ENCODE measurements around the gene MYO3B.
"Not testable (repeated sequence)": the region's sequence is repeated elsewhere in the genome, so short reads cannot be mapped to it uniquely, and the experiment has no call there.

MYO3B gene

DNA sequence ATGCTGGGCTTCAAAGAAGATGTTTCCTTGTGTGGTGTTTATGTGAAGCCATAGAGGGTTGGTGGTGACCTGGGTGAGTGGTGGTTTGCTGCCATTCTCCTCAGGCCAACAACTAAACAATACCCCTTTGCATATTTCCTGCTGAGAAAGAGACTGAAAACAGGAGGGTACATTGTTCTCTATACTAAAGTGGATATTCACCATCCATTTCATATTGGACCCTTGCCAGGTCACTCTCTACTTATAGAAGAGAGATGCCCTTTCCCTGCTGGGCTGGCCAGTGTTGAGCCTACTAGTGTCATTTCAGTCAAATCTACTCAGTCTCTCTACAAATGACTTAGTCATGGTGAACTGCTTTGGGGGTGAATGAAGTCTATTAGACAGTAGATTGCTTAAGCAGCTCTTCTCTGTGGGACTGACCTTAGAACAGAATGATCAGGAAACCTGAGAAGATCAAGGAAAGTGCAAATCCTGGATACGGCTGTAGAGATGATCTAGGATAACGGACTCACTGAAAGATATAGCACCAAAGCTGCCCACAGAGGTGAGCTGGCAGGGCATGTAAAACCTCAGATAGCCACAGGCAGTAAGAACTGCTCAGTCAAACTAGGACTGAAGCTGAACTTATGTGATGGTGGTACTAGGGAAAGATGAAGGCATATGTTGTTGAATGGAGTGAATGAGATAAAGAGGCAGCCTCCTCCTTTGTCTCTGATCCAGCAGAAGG is 154.9 kb downstream of the MYO3B start:
- in situ Hi-C loops (cut with MboI; ENCODE audit: low sequenced_read_pairs): no loop called here

DNA sequence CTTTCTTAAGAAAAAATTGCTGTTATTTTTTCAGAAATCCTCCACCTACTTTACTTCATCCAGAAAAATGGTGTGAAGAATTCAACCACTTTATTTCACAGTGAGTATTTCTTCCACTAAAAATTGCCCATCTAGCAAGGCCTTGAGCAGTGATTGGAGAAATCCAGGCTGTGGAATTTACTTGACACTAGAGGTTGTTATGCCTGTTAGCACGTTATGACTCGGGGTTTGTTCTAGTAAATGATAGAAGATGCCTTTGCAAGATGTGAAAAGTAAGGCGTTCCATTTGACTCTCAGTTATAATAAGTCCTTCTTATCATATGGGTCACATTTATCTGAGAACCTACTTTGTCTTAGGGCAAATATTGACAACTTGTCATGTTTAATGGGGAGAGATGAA is 157.4 kb downstream of the MYO3B start:
- in situ Hi-C loops (cut with MboI; ENCODE audit: low sequenced_read_pairs): no loop called here

DNA sequence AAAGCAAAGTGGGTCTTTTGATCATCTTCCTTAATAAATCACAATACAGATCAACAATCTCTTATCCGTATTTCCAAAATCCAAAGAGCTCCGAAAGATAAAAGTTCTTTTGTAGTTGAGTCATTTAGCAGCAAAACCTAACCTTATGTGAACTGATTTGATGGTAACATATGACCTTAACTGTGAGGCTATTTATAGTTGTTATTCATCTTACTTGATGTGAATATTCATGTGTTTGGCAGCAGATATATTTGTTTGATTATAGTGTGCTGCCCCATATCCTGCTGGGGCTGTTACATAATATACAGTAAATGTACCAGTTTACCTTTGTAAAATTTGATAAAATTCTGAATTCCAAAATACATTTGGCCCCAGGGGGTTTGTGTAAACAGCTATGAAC is 158.5 kb downstream of the MYO3B start:
- in situ Hi-C loops (cut with MboI; ENCODE audit: low sequenced_read_pairs): no loop called here

DNA sequence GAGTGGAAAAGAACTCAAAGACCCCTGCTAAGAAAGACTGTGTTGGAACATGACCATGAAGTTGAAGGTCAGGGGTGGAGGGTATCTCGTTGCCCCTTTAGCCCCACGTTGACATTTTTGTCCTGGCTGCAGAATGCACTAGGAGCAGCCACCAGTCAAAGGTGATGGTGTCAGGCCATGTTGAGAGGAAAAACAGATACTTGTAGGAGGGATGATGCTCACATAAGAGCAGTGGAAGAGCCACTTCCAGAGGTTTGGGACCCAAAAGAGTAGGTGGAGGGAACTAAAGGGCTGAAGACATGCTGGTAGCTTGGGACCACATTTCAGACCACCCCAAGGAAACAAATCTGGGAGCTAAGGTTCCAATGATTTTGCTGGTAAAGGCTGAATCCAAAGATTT is 159.0 kb downstream of the MYO3B start:
- in situ Hi-C loops (cut with MboI; ENCODE audit: low sequenced_read_pairs): no loop called here

DNA sequence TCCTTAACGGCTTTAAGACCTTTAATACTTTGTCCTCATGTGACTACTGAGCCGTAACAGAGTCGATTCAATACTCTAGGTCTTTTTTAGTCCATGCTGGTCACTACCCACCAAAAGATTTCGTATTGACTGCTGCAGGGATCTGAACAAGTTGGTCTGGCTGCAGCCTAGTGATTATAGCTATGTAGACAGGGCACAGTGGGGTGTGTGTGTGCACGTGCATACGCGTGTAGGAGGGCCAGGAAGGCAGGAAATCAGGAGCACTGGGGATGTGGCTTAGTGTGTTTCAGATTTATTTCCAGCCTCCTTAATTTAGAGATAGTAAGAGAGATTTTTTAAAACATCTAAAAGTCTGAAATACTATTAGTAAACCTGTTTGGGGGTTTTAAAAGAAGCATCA is 161.4 kb downstream of the MYO3B start:
- in situ Hi-C loops (cut with MboI; ENCODE audit: low sequenced_read_pairs): no loop called here

DNA sequence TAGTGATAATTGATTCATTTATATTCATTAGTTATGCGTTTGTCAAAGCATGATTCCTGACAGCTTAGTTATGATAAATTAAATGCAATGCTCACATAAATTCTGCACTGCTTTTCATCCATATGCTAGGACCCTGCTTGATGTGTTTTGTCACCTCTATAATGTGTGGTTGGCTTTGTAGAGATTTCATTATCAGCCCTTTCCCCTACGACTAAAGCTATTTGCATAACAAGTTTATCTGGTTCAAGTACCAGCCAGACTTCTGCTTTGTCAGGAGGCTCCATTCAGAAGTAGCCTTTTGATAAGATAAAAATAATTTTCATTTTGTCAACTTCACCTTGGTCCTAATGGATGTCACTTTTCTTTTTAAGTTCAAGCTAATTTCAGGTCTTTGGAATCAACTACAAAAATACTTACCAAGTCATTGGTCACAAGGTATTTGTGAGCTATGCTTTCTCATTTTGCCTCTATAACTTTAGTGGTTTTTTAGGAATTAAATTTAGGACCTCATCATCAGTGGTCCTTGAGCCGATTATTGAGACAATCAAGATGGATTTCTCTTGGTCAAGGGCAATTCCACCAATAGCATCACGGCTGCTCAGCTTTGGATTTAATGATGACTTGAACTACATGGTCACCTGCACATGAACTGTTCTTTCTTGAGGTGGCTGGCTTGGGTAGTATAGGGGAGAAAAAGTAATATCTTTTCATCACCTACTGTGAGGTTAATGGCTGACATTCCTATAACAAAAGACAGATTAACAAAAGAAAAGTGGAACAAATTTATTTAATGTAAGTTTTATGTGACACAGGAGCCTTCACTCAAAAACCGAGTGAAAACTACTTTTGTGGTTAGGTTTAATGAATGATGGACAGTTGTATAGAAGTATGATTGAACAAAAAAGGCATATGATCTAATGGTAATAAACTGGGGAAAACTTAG is 162.1 kb downstream of the MYO3B start:
- in situ Hi-C loops (cut with MboI; ENCODE audit: low sequenced_read_pairs): no loop called here

DNA sequence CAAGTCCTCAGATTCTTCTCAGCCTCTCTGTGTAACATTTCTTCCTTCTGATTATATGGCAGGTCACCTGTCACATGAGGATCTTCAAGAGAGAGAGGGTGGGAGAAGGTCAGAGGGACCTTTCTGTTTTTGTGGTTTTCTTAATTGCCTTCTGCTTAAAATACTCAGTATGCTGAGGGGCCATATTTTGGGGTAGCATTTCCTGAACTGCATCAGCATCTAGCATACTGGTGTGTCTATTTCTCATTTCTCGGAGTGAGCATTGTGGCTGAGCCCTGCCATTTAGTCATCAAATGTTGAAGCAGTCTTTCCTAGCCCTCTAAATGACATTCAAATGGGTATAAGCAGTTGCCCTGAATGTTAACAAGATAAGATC is 162.7 kb downstream of the MYO3B start:
- in situ Hi-C loops (cut with MboI; ENCODE audit: low sequenced_read_pairs): no loop called here

DNA sequence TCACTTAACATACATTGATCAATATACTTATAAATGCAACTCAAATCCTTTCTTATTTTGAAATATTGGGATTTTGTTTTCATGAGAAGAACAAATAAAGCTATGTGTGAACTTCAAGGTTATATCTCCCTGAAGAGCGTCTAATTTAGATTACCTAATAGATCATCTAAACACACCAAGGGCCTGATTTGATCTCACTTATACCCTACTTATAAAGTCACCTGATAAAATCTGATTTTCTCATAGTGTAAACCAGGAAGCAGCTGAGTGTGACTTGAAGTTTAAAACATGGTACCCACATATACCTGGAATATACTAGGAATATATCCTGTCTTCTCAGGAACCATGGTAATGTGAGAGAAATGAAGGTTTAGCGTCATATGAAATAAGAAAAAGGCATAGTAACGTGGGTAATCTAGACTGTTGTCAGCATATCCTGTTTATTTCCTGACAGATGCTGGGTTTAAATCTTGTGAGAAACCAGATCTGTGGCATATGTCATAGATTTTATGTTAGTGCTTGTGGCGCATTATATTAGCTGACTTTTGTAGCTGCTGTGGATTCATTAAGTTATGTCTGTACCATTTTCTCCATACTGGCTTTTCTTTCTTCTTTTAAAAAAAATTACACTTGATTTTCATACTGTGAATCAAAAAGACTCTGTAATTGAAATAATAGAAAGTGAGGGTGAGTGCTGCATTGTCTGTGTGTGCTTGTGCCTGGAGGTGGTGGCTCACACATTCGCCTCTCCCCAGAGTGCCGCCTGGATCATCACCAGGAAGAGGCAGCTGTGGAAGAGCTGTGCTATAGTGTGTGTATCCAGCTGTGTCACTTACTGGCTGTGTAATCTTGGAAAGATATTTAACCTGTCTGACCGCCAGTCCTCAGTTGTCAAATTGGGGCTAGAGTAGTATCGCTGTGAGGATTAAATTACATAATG is 164.0 kb downstream of the MYO3B start:
- in situ Hi-C loops (cut with MboI; ENCODE audit: low sequenced_read_pairs): no loop called here

DNA sequence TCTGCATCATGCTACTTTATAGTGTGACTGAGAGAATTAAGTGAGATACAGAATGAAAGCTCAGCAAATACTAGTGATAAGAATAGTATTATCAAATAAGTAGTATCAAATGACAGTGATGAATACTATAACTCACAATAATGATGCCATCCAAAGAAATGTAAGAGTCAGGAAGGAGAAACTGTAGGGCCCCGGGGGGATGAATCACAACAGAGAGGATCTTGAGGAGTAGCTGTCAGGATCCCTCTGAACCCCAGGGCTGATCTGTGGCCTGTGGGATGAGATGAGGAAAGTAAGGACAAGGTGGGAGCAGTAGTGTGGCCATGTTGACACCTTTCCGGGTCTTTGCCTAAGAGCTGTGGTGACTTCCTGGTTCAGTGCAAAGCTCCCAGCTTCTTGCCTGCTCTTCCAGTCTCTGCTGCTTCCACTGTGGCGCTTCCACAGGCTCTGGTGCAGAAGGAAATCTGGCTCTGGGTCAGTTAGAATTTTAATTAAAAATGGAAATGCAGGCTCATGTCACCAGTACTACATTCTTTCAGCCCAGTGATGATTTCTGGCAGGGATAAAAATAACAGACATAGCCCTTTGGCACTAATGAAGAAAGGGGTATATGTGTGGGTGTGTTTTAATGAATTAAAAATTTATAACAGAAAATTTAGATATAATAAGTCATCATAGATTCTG is 166.9 kb downstream of the MYO3B start:
- in situ Hi-C loops (cut with MboI; ENCODE audit: low sequenced_read_pairs): no loop called here

DNA sequence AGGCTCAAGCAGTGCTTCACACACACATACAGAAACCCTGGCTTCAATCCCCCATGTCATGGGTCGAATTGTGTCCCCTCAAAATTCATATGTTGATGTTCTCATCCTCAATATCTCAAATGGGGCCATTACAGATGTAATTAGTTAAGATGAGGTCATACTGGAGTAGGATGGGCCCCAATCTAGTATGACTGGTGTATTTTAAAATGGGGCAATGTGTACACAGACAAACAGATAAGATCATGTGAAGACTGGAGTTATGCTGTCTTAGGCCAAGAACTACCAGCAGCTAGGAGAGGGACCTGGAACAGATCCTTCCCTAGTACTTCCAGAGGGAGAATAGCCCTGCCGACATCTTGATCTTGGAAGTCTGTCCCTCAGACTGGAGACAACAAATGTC is 167.7 kb downstream of the MYO3B start:
- in situ Hi-C loops (cut with MboI; ENCODE audit: low sequenced_read_pairs): no loop called here

DNA sequence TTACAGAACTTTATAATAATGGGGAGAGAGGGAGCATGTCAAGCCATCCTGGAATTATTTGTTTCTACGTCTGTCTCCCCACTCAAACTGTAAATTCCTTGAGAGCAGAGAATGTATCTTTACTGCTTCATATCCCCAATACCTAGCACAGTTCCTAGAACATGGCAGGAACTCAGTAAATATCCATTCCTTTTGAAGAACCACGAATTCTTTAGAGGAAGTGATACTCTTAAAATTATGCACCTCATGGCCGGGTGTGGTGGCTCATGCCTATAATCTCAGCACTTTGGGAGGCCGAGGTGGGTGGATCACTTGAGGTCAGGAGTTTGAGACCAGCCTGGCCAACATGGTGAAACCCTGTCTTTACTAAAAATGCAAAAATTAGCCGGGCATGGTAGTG is 171.3 kb downstream of the MYO3B start:
- in situ Hi-C loops (cut with MboI; ENCODE audit: low sequenced_read_pairs): not testable (repeated sequence)

DNA sequence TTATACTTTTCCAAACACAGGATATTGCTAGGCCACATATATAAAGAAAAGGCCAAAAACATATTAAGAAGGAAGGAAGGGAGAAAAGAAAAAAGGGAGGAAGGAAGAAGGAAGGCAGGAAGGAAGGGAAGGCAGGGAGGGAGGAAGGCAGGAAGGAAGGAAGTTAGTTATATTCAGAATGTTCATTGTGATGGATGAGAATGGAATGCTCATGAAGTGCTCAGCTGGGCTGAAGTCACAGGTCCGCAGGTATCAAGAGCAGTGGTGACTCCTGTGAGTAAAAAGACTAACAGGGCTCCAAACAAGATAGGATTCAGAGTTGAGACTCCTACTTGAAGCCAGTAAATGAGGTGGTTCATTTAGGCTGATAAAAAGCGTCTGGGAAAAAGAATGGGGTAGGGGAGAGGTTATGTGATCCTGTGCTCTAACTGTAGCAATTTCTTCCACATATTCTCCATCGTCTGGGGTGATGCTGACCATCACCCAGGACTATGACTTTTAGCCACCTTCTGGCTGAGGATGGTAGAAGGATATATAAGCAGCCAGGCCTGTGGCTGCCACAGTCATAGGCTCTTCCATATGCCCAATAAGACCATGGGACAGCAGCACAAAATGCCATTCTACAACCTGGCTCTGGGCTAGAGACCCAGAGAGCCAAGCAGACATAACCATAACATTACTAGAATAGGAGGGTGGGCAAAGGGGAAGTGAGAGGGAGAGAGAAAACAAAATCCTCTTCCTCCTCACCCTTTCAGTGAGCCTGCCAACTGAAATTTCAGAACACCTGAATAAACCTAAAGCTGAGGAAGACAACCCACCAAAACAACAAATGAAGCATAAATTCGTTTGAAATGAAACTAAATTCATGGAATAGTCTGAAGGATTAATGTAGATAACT is 173.2 kb downstream of the MYO3B start:
- in situ Hi-C loops (cut with MboI; ENCODE audit: low sequenced_read_pairs): no loop called here

DNA sequence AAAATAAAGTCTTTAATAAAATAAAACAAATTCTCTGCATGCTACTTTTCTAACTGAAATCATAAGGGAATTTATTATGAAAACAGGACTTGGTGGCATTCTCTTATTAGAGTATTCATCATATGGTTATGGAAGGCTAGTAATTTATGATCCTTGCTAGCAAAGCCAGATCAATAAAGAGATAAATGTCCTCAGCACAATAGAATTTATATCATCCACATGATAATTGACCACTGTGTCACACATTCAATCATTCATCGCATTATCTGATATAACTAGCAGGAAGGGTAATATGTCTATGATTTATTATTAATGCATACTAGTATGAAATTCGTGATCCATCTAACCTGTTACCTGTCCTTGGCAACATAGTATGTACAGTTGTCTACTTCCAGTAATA is 175.8 kb downstream of the MYO3B start:
- in situ Hi-C loops (cut with MboI; ENCODE audit: low sequenced_read_pairs): no loop called here

DNA sequence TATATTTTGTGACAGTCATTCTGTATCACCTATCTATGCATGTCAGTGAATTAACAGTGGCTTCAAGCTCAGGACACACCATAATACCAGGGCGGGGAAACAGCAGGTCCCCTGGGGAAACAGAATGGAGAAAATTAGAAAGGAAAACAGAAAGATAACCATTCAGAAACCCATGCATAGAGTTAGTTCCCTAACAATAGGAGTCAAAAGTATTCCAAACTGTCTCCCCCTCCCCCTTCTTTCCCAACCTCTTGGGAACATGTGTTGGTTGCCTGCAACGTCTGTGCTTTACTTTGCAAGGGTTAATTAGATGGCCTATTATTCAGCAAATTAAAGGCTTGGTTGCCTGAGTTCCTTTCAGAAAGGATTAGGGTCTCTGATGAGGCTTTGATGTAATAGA is 176.4 kb downstream of the MYO3B start:
- in situ Hi-C loops (cut with MboI; ENCODE audit: low sequenced_read_pairs): no loop called here

DNA sequence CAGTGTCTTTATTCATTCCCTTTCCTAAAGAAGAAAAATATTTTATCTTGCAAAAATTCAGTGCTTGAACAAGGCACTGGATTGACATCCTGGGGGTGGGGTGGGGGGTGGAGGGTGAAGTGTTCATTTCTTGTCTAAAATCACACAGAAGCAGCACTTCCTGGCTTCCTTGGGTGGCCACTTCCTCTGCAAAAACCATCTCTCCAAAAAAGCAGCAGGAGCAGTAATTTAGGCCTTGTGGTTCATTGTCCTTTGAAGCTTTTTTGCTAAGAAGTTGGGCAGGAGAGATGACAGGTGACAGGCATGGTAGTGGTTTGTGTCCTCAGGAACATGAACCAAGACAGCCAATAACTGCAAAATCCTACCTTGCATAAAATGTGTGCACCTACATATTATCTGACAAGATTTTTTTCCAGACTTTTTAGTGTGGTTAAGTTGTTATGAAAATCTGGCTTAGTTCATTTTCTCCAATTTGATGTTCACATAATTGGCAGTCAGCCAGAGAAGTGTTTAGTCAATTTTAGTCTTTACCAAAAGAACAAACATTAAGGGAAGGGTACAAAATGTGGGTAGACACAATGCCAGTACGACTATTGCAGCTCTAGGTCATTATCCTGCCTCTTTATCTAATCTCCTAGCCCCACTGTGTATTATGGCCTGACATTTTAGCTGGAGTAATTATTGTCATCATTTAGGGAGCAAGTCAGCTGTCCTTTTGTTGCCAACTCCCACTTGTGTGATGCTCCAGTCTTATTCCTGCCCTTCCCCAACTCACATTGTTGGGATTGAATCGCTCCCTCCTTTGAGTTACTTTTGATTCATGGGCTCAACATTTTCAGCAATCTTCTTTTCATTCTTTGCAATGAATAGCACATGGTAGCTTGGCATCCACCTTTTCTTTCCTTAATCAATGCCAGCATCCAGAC is 177.2 kb downstream of the MYO3B start:
- in situ Hi-C loops (cut with MboI; ENCODE audit: low sequenced_read_pairs): no loop called here

DNA sequence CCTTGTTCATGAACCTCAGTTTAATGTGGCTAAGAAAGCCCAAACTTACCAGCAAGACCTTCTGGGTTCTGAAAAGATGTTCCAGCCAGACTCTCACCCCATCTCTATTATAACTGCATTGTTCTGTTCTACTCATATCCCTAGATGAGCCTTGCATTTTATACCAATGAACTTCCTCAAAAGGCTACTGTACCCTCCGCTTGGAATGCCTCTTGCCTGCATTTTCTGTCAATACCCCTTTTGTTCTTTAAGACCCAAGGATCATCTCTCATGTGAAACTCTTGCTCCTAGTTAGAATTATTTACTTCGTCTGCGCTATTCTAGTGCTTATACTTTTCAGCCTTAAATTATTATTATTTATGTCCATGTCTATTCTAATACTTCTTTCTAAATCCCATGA is 181.5 kb downstream of the MYO3B start:
- in situ Hi-C loops (cut with MboI; ENCODE audit: low sequenced_read_pairs): no loop called here

DNA sequence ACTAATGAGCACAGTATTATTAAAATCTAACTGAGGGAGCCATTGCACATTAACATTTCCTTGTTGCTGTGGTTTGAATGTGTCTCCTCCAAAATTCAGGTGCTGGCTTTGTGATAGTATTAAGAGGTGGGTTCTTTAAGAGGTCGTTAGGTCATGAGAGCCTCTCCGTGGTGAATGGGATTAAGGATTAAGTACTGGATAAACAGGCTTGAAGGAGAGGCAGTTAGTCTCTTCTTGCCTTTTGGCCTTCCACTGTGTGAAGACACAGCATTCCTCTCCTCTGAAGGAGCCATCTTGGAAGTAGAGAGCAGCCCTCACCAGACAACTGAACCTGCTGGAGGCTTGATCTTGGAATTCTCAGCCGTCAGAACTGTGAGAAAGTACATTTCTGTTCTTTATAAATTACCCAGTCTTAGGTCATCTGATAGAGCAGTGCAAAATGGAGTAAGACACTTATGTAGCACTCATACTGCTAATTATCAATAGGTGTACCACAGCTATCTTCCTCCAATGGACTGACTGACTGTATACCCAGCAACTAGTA is 182.7 kb downstream of the MYO3B start:
- in situ Hi-C loops (cut with MboI; ENCODE audit: low sequenced_read_pairs): no loop called here
